ENCODE results near the gene RPL9. TPM values are rescaled to one million over a fixed set of nuclear protein-coding genes. Genes with fewer than 3 reads are reported as not detected.

The RPL9 gene
- total and polyA plus RNA-seq, 2 experiments from 2014 or later, result 2,522 to 4,044 TPM

GRCh38 chr4:39466747-39467146 lies 8.0 kb upstream of the RPL9 start:
- H3K4me1 Mint-ChIP-seq, result no peaks in the 10 kb centered on the region
- Histone ChIP-seq H3K9me2 (ENCODE audit: insufficient read depth) (no peaks in the 10 kb centered on the region), H4K20me1 (replicated peaks; ENCODE audit: insufficient read depth) (no peaks in the 10 kb centered on the region), H3K4me2 (no peak overlapping the region), H3F3A (replicated peaks; ENCODE audit: low read depth) (no peaks in the 10 kb centered on the region), H3K27ac (ENCODE audit: low read depth) (no peak overlapping the region), H3K4me3 (no peak overlapping the region), H3K79me2 (replicated peaks; ENCODE audit: insufficient read depth) (no peaks in the 10 kb centered on the region), H3K27me3 (ENCODE audit: insufficient read depth) (no peaks in the 10 kb centered on the region), H3K36me3 (ENCODE audit: insufficient read depth) (peaks cover 32% of the 10 kb centered on the region), H3K4me1 (ENCODE audit: insufficient read depth) (no peaks in the 10 kb centered on the region), H2AFZ (no peak overlapping the region)
- H3K4me3 Mint-ChIP-seq, result no peak overlapping the region
- TF ChIP-seq ZNF462 (CRISPR knock-in tag; IDR thresholded peaks at IDR 0.05) (no peak), NANOG (IDR thresholded peaks at IDR 0.05; ENCODE audit: borderline replicate concordance) (no peak), EZH2phosphoT487 (IDR thresholded peaks at IDR 0.05; ENCODE audit: unreplicated experiment) (no peak), ZNF114 (CRISPR knock-in tag; IDR thresholded peaks at IDR 0.05) (no peak), POLR2AphosphoS5 (IDR thresholded peaks at IDR 0.05; ENCODE audit: low read depth) (no peak), JUNB (IDR thresholded peaks at IDR 0.05; ENCODE audit: unreplicated experiment) (no peak), ZNF331 (CRISPR knock-in tag; IDR thresholded peaks at IDR 0.05; ENCODE audit: low read depth) (no peak), STAT1 (IDR thresholded peaks at IDR 0.05; ENCODE audit: unreplicated experiment) (no peak)
- TF ChIP-seq, protein P1, sequence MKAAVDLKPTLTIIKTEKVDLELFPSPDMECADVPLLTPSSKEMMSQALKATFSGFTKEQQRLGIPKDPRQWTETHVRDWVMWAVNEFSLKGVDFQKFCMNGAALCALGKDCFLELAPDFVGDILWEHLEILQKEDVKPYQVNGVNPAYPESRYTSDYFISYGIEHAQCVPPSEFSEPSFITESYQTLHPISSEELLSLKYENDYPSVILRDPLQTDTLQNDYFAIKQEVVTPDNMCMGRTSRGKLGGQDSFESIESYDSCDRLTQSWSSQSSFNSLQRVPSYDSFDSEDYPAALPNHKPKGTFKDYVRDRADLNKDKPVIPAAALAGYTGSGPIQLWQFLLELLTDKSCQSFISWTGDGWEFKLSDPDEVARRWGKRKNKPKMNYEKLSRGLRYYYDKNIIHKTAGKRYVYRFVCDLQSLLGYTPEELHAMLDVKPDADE (IDR thresholded peaks at IDR 0.05), result no peak
- TF ChIP-seq, protein P2, sequence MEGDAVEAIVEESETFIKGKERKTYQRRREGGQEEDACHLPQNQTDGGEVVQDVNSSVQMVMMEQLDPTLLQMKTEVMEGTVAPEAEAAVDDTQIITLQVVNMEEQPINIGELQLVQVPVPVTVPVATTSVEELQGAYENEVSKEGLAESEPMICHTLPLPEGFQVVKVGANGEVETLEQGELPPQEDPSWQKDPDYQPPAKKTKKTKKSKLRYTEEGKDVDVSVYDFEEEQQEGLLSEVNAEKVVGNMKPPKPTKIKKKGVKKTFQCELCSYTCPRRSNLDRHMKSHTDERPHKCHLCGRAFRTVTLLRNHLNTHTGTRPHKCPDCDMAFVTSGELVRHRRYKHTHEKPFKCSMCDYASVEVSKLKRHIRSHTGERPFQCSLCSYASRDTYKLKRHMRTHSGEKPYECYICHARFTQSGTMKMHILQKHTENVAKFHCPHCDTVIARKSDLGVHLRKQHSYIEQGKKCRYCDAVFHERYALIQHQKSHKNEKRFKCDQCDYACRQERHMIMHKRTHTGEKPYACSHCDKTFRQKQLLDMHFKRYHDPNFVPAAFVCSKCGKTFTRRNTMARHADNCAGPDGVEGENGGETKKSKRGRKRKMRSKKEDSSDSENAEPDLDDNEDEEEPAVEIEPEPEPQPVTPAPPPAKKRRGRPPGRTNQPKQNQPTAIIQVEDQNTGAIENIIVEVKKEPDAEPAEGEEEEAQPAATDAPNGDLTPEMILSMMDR (conservative IDR thresholded peaks at IDR 0.05; ENCODE audit: low read depth in 2 of 2), result no peak
- TF ChIP-seq, protein P3, sequence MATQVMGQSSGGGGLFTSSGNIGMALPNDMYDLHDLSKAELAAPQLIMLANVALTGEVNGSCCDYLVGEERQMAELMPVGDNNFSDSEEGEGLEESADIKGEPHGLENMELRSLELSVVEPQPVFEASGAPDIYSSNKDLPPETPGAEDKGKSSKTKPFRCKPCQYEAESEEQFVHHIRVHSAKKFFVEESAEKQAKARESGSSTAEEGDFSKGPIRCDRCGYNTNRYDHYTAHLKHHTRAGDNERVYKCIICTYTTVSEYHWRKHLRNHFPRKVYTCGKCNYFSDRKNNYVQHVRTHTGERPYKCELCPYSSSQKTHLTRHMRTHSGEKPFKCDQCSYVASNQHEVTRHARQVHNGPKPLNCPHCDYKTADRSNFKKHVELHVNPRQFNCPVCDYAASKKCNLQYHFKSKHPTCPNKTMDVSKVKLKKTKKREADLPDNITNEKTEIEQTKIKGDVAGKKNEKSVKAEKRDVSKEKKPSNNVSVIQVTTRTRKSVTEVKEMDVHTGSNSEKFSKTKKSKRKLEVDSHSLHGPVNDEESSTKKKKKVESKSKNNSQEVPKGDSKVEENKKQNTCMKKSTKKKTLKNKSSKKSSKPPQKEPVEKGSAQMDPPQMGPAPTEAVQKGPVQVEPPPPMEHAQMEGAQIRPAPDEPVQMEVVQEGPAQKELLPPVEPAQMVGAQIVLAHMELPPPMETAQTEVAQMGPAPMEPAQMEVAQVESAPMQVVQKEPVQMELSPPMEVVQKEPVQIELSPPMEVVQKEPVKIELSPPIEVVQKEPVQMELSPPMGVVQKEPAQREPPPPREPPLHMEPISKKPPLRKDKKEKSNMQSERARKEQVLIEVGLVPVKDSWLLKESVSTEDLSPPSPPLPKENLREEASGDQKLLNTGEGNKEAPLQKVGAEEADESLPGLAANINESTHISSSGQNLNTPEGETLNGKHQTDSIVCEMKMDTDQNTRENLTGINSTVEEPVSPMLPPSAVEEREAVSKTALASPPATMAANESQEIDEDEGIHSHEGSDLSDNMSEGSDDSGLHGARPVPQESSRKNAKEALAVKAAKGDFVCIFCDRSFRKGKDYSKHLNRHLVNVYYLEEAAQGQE (IDR thresholded peaks at IDR 0.05; ENCODE audit: unreplicated experiment), result no peak
- H3K27ac Mint-ChIP-seq, result no peak overlapping the region
- no peak for DNase-seq (ENCODE audit: low spot score)
- H3K36me3 Mint-ChIP-seq (ENCODE audit: low read depth), result peaks cover 58% of the 10 kb centered on the region
- H3K27me3 Mint-ChIP-seq (ENCODE audit: insufficient read depth, low read depth, poor library complexity), result peaks cover 2% of the 10 kb centered on the region
- ATAC-seq, result no peak
- no peaks in the 10 kb centered on the region for H3K9me3 Mint-ChIP-seq

All from GM23338 (cell line).